ENCODE data around the gene PTPN4. TPM values are rescaled to one million over a fixed set of nuclear protein-coding genes. Genes with fewer than 3 reads are reported as not detected.

Gene PTPN4
- total and polyA plus RNA-seq, 2 of the 13 experiments (the other 11 are each of a cell fraction or from before 2014, with no cell fraction given), result 20.3 to 34.6 TPM

DNA sequence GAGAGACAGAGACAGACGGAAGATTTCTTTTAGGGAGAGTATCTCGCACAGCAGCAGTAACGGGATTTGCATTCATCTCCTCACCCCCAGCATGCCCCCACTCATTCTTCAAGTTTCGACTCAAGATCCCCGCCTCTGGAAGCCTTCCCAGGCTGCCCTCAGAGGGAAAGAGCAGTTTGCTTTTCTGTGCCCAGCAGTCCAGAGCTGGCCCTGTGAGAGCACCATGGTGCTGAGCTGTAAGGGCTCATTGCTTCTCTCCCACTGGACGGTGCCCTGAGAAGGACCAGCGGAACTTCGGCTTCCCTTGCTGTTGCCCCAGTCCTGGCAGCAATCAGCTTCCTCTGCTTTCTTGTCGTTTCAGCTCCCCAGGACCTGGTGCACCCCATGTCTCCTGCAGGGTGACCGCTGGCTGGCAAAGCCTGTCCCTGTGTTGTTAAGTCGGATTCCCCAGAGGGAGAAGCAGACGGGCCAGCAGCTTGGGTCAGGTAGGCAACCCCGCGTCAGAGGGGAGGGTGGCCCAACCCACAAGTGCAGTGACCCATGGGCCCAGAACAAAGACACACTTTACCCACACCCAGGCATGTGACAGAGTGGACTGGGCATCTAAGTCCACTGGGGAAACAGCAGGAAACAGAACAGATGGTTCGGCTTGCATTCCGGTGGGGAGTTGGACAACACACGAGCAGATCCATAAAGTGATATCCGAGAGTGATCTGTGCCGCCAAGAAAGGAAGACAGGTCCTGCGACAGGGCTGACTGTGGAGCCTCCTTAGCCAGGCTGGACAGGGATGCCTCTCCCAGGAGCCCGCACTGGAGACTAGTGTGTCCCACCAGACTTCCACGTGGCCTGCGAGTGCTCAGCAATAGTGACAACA is 44.1 kb upstream of the PTPN4 start (continued):
- TF ChIP-seq, protein P1, sequence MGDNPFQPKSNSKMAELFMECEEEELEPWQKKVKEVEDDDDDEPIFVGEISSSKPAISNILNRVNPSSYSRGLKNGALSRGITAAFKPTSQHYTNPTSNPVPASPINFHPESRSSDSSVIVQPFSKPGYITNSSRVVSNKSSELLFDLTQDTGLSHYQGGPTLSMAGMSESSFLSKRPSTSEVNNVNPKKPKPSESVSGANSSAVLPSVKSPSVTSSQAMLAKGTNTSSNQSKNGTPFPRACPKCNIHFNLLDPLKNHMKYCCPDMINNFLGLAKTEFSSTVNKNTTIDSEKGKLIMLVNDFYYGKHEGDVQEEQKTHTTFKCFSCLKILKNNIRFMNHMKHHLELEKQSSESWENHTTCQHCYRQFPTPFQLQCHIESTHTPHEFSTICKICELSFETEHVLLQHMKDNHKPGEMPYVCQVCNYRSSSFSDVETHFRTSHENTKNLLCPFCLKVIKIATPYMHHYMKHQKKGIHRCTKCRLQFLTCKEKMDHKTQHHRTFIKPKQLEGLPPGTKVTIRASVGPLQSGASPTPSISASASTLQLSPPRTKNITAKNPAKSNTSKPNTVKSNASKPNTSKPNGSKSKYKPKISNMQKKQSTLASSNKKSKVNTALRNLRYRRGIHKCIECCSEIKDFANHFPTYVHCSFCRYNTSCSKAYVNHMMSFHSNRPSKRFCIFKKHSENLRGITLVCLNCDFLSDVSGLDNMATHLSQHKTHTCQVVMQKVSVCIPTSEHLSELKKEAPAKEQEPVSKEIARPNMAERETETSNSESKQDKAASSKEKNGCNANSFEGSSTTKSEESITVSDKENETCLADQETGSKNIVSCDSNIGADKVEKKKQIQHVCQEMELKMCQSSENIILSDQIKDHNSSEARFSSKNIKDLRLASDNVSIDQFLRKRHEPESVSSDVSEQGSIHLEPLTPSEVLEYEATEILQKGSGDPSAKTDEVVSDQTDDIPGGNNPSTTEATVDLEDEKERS (CRISPR knock-in tag; IDR thresholded peaks at IDR 0.05), result 0 out of 2 replicates have a peak, but pooled peaks have one; percentile 28
- TF ChIP-seq PAF1 (CRISPR knock-in tag; IDR thresholded peaks at IDR 0.05) (no peak), MAFK (conservative IDR thresholded peaks at IDR 0.05 in 1 of 2, IDR thresholded peaks at IDR 0.05 in 1 of 2; ENCODE audit: low read length in 2 of 2) (no peak), BORCS8-MEF2B (CRISPR knock-in tag; IDR thresholded peaks at IDR 0.05) (no peak), CHD4 (IDR thresholded peaks at IDR 0.05; ENCODE audit: borderline replicate concordance, low read length) (no peak), CREB1 (IDR thresholded peaks at IDR 0.05) (no peak), CREB1 (CRISPR knock-in tag; IDR thresholded peaks at IDR 0.05) (no peak), ZNF614 (CRISPR knock-in tag; IDR thresholded peaks at IDR 0.05; ENCODE audit: borderline replicate concordance) (no peak), ZNF496 (CRISPR knock-in tag; IDR thresholded peaks at IDR 0.05; ENCODE audit: insufficient replicate concordance) (no peak), BRD4 (CRISPR knock-in tag; IDR thresholded peaks at IDR 0.05) (no peak), ZNF768 (CRISPR knock-in tag; IDR thresholded peaks at IDR 0.05) (no peak), SOX5 (CRISPR knock-in tag; IDR thresholded peaks at IDR 0.05; ENCODE audit: borderline replicate concordance) (no peak), ZBTB7B (CRISPR knock-in tag; IDR thresholded peaks at IDR 0.05) (no peak)
- TF ChIP-seq, protein P2, sequence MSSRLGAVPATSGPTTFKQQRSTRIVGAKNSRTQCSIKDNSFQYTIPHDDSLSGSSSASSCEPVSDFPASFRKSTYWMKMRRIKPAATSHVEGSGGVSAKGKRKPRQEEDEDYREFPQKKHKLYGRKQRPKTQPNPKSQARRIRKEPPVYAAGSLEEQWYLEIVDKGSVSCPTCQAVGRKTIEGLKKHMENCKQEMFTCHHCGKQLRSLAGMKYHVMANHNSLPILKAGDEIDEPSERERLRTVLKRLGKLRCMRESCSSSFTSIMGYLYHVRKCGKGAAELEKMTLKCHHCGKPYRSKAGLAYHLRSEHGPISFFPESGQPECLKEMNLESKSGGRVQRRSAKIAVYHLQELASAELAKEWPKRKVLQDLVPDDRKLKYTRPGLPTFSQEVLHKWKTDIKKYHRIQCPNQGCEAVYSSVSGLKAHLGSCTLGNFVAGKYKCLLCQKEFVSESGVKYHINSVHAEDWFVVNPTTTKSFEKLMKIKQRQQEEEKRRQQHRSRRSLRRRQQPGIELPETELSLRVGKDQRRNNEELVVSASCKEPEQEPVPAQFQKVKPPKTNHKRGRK (CRISPR knock-in tag; IDR thresholded peaks at IDR 0.05), result no peak
- TF ChIP-seq, protein P3, sequence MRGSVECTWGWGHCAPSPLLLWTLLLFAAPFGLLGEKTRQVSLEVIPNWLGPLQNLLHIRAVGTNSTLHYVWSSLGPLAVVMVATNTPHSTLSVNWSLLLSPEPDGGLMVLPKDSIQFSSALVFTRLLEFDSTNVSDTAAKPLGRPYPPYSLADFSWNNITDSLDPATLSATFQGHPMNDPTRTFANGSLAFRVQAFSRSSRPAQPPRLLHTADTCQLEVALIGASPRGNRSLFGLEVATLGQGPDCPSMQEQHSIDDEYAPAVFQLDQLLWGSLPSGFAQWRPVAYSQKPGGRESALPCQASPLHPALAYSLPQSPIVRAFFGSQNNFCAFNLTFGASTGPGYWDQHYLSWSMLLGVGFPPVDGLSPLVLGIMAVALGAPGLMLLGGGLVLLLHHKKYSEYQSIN (CRISPR knock-in tag; IDR thresholded peaks at IDR 0.05; ENCODE audit: borderline replicate concordance), result no peak
- TF ChIP-seq, protein P4, sequence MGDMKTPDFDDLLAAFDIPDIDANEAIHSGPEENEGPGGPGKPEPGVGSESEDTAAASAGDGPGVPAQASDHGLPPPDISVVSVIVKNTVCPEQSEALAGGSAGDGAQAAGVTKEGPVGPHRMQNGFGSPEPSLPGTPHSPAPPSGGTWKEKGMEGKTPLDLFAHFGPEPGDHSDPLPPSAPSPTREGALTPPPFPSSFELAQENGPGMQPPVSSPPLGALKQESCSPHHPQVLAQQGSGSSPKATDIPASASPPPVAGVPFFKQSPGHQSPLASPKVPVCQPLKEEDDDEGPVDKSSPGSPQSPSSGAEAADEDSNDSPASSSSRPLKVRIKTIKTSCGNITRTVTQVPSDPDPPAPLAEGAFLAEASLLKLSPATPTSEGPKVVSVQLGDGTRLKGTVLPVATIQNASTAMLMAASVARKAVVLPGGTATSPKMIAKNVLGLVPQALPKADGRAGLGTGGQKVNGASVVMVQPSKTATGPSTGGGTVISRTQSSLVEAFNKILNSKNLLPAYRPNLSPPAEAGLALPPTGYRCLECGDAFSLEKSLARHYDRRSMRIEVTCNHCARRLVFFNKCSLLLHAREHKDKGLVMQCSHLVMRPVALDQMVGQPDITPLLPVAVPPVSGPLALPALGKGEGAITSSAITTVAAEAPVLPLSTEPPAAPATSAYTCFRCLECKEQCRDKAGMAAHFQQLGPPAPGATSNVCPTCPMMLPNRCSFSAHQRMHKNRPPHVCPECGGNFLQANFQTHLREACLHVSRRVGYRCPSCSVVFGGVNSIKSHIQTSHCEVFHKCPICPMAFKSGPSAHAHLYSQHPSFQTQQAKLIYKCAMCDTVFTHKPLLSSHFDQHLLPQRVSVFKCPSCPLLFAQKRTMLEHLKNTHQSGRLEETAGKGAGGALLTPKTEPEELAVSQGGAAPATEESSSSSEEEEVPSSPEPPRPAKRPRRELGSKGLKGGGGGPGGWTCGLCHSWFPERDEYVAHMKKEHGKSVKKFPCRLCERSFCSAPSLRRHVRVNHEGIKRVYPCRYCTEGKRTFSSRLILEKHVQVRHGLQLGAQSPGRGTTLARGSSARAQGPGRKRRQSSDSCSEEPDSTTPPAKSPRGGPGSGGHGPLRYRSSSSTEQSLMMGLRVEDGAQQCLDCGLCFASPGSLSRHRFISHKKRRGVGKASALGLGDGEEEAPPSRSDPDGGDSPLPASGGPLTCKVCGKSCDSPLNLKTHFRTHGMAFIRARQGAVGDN (CRISPR knock-in tag; IDR thresholded peaks at IDR 0.05), result peak; percentile 59
- TF ChIP-seq, protein P5, sequence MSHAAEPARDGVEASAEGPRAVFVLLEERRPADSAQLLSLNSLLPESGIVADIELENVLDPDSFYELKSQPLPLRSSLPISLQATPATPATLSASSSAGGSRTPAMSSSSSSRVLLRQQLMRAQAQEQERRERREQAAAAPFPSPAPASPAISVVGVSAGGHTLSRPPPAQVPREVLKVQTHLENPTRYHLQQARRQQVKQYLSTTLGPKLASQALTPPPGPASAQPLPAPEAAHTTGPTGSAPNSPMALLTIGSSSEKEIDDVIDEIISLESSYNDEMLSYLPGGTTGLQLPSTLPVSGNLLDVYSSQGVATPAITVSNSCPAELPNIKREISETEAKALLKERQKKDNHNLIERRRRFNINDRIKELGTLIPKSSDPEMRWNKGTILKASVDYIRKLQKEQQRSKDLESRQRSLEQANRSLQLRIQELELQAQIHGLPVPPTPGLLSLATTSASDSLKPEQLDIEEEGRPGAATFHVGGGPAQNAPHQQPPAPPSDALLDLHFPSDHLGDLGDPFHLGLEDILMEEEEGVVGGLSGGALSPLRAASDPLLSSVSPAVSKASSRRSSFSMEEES (CRISPR knock-in tag; IDR thresholded peaks at IDR 0.05), result 0 out of 2 replicates have a peak, but pooled peaks have one; percentile 31

Measured in HepG2 (cell line).